NCI-H69 (cell line): ENCODE results near the gene DHX58.
"Not testable (repeated sequence)": the region's sequence is repeated elsewhere in the genome, so short reads cannot be mapped to it uniquely, and the experiment has no call there.

Source experiments
- DNase-seq: peaks from one replicate; lab custom pipeline; 2025; lab: John Stamatoyannopoulos, UW

The DHX58 gene

DNA sequence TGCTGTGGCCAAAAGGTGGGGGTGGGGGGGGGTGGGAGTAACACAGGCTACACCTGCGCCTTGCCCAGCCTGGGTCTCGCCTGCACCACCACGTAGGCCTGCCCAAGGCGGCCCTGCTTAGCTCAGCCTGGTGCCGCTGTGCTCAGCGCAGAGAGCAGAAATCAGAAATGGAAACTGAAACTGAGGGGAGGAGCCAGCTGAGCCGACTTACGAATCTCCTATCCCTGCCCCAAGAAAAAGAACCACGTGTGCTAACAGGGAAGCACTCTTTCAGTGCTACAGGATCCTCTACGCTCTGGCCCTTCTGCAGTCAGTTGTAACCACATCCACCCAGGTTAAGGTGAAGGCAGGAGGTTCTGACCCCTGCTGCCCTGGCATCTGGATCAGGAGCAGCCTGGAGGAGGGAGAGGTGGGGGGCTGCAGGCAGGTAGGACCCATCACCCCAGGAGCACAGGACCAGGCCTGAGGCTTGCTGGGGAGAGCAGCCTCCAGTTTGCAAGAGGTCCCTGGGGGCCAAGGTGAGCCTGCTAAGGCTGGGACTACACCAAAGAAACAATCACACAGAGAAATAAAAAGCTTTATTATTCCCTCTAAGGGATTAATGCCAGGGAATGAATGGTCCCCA lies at the start of gene DHX58:
Gene DHX58, minus strand, starts transcription at position 163 of the 625 bp plus-strand sequence. CDS start 822 bp downstream, outside the sequence.
- DNase-seq: no peak

- DNase-seq: no peak
Observed at GRCh38 chr17:42160531-42160910, 48.0 kb upstream of the DHX58 start.

- no peak for DNase-seq
Observed at GRCh38 chr17:42159796-42160530, 47.4 kb upstream of the DHX58 start.

- DNase-seq: peak; percentile 75
Observed at GRCh38 chr17:42155614-42156045, 43.1 kb upstream of the DHX58 start.

- peak; percentile 54 for DNase-seq
Observed at GRCh38 chr17:42153919-42154742, 41.6 kb upstream of the DHX58 start.

- no peak for DNase-seq
Observed at GRCh38 chr17:42146911-42147607, 34.5 kb upstream of the DHX58 start.

- not testable (repeated sequence) for DNase-seq
Observed at GRCh38 chr17:42143138-42143537, 30.6 kb upstream of the DHX58 start.

DNA sequence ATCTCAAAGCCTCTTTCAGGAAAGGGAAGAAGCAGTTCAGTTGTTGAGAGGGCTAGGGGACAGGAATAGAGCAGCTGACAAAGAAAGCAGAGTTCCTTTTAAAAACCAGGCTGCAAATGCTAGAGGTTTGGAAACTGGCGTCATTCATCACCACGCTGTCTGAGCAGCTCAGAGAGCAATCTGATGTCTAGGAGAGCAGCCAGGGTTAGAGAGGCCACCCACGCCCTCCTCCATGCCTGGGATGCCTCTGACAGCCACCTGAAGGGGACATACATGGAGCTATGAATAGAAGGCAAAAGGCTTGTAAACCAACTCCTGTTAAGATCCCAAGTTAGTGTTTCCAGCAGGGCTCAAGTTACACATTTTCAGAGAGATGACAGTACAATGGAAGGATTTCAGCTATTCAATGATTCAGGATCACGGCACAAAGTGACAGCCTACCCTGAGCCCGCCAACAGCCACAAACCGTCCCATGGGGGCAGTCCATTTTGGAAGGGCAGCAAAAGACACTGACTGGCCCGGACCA lies 29.9 kb upstream of the DHX58 start:
- no peak for DNase-seq

DNA sequence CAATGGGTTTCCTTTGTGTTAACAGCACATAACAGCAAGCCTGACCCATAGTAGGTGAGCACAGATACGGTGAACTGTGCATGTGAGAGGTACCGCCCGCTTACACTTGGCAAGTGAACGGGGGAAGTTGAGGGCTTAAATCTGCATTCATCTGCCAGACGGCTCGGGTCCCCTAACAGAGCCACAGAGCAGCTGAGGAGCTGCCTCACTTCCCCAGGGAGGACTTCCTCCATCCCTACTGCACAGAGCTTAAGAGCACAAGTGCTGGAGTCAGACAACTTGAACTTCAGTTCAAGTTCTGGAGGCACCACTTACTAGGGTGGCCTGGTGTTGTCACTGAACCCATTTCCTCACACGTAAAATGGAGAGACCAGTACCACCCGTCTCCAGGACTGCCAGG lies 28.9 kb upstream of the DHX58 start:
- DNase-seq: no peak

- not testable (repeated sequence) for DNase-seq
Observed at GRCh38 chr17:42140690-42141089, 28.2 kb upstream of the DHX58 start.

DNA sequence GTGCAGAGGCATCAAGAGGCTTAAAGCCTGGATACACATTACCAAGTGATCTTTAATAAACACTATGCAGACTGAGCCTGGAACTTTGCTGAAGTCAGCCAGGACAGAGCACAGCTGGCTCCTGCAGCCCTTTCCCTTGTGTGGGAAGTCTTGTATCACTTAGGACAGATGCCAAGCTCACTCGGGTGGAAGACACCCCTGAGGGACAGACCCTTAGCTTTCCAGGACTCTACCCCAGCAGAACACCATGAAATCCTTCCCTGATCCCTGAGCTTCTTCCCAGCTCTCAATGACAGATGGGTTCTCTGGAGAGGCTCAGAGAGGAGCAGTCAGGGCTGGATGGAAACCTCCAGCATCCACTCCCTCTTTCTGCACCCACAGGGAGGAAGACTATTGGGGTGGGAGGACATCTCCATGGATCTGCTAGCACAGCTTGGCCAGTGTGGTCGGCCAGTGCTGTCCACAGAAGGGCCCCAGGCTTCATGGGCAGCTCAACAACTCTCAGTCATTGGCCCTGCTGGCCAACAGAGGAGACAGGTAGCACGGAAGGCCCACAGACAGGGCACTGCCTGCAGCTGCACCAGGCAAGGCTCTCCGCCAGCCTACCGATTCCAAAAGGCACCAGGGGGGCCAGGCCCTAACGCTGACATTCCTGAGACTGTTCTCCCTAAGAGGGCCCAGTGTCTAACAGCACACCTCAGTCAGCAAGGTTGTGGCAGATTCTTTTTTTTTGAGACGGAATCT lies 26.4 kb upstream of the DHX58 start:
- no peak for DNase-seq

DNA sequence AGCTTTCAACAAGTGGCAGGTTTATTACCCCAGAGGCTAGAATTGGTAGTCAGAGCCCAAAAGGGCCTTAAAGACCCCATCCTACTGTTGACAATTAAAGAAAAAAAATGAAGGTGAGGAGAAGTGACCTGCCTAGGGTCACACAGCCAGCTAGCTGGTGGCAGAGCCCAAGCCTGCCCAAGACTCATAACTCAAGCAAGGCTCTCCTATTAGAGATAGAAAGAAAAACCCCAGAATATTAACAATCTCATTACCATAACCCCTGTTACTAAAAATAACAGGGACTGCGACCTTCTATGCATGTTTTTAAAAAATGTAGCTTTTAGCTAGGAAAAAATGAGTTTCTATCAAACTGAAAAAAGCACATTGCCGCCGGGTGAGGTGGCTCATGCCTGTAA lies 24.1 kb upstream of the DHX58 start:
- DNase-seq: no peak

DNA sequence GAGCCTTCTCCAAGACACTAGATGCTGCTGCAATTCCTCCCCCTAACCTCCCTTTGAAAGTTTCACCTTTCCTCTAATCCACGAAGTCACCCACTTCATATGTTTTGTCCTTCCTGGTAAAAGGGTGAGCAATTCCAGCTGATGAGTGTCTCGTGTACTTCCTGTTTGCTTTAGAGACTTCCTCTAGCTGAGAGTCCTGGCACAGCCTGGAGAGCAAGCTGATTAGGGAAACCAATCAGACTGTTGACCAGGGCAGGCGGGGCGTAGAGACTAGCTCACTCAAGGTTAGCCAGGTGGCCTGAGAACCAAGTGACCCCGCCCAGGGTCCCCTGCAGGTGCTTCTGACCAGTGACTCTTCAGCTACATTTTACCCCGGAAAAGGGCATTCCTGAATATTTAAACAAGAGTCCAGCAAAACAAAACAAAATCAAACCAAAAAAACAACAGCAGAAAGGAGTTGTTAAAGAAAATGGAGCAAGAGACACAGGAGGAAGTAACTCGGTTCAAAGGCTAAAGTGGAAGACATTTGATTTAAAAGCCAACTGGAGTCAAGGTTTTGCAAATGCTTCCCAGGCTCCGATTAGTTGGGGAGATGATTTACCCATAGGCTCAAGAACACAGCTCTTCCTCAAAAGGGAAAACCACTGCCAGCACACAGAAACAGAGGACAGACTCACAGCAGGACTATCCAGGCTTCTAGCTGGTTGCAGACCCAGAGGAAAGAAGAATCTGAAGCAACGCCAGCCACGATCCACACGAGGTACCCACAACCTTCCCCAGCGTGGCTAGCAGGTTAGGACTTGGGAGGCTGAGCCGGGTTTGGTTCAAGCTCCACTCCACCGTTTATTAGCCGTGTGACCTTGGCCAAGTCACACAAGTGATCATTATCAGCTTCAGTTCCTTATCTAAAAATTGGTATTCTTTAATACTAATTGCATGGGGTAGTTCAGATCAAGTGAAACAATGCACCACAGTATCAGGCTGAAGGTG lies 23.4 kb upstream of the DHX58 start:
- peak; percentile 84 for DNase-seq

DNA sequence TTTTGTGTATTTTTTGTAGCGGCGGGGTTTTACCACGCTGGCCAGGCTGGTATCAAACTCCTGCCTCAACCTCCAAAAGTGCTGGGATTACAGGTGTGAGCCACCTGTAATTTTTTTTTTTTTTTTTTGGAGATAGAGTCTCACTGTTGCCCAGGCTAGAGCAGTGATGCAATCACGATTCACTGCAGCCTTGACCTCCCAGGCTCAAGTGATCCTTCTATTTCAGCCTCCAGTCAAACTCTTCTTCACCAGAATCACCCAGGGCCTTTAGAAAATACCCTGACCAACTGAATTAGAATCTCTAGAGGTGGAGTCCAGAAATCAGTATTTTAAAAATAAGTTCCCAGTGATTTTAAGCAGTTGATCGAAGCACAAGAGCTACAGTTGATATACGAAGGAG lies 22.6 kb upstream of the DHX58 start:
- no peak for DNase-seq

GRCh38 chr17:42133461-42134041 lies 21.0 kb upstream of the DHX58 start:
- peak; percentile 96 for DNase-seq

GRCh38 chr17:42132941-42133340 lies 20.4 kb upstream of the DHX58 start:
- peak; percentile 64 for DNase-seq

GRCh38 chr17:42131981-42132432 lies 19.5 kb upstream of the DHX58 start:
- no peak for DNase-seq

- DNase-seq: no peak
Observed at GRCh38 chr17:42131232-42131631, 18.7 kb upstream of the DHX58 start.

- no peak for DNase-seq
Observed at GRCh38 chr17:42130310-42130936, 17.9 kb upstream of the DHX58 start.
